Measurements from ENCODE around the gene AREL1.

GRCh38 chr14:74655599-74656395 lies 57.1 kb downstream of the AREL1 start:
- TF ChIP-seq, protein P1, sequence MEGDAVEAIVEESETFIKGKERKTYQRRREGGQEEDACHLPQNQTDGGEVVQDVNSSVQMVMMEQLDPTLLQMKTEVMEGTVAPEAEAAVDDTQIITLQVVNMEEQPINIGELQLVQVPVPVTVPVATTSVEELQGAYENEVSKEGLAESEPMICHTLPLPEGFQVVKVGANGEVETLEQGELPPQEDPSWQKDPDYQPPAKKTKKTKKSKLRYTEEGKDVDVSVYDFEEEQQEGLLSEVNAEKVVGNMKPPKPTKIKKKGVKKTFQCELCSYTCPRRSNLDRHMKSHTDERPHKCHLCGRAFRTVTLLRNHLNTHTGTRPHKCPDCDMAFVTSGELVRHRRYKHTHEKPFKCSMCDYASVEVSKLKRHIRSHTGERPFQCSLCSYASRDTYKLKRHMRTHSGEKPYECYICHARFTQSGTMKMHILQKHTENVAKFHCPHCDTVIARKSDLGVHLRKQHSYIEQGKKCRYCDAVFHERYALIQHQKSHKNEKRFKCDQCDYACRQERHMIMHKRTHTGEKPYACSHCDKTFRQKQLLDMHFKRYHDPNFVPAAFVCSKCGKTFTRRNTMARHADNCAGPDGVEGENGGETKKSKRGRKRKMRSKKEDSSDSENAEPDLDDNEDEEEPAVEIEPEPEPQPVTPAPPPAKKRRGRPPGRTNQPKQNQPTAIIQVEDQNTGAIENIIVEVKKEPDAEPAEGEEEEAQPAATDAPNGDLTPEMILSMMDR (optimal IDR thresholded peaks at IDR 0.05 in 1 of 3, IDR thresholded peaks at IDR 0.05 in 1 of 3, conservative IDR thresholded peaks at IDR 0.05 in 1 of 3; ENCODE audit: extremely low read depth in 1 of 3, insufficient read depth in 2 of 3, low read length in 3 of 3) = no peak
- TF ChIP-seq EZH2 (IDR thresholded peaks at IDR 0.05; ENCODE audit: low read length) = no peak

Measured in keratinocyte (primary cell).